ENCODE results near the gene ABCA8.
A peak's percentile ranks its signal among the peaks of the same experiment; 100 is the strongest.

The ABCA8 gene

DNA sequence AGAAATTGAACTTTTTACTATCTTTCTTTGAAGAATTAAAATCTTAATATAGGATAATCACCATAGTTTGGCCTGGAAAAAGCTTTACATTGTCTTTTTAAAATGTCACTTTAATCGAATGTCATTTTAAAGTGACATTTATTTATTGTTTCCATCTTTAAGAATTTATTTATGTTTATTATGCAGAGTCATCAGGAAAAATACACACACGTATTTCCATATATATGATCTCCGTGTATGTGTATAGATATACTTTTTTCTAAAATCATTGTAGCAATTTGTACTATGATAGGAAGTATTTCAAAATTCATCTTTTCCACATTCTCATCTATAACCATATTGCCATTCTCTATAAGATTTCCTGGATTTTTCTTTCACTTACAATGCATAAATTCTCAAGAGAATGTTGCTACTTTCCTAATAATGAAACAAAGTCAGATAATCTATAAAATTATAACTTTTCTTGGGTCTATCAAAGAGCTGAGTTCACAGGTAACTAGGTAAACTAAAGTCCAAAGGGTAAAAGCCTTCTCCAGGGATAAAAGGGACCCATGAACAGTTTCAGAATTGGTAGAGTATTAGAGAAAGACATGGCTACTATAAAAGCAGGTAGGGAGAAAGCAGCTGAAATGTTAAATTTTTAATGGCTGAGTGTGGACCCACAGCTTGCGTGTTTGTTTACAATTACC, 11.9 kb downstream of the ABCA8 start:
- DNase-seq: no peak

DNA sequence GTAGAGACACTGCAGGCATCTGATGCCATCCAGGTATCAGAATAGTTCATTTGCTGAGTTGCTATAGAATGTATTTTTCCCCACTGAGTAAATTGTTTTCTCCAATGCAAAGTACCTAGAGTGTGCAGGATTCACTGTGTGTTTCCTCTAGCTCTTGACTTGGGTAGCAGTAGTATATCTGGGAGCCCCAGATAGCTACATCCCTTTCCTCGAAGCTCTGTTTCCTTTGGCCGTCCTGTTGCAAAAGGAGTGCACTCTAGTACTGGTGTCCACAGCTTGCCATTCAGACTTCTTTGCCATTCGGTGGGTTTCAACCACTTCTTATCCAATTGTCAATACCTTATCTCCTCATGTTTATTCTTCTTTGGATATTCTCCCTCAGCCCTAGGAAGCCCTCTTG, 12.8 kb downstream of the ABCA8 start:
- DNase-seq: no peak

DNA sequence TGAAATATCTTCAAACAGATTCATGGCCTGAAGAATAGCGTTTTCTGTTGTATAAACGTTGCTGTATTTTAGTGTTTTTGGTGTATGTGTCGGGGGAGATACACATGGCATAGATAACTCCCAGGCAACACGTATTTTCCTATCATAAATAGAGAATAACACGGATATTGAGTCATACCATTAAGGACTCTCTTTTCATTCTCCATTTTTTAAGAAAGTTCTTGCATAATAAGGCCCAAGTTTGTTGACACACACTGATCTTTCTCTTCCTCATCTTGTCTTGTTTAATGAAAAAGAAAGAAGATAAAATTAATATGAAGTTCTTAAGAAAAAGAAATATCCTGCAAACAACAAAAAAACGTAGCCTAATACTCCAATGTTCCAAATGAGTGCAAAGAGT, 13.4 kb downstream of the ABCA8 start:
- DNase-seq: no peak

- DNase-seq: no peak
Measured at GRCh38 chr17:68939195-68939594, 16.0 kb downstream of the ABCA8 start.

DNA sequence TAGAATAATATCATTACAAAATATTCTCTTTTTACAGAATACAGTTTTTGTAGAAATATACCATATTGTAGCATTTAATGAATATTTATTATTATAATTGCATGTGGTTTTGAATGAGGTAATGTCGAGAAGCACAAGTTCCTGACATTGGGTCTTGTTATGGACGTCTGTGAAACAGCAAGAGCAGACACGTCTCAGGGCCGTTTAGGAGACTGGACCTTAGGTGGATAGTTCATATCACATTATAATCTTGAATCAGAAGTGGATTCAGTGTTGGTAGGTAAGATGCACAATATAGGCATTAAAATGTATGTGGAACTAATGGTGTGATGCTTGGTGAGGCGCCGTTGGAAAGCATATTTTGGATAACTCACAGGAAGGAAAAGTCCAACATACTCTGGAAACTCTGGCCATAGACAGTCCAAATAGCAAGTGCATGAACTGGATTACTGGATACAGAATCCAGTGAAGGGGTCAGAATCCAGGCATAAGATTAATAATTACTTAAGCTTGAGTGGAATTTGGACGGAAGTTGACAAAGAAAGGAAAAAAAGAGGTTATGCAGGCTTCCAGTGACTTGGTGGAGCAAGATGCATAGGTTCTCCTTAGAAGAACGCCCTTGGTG, 17.2 kb downstream of the ABCA8 start:
- DNase-seq: no peak

DNA sequence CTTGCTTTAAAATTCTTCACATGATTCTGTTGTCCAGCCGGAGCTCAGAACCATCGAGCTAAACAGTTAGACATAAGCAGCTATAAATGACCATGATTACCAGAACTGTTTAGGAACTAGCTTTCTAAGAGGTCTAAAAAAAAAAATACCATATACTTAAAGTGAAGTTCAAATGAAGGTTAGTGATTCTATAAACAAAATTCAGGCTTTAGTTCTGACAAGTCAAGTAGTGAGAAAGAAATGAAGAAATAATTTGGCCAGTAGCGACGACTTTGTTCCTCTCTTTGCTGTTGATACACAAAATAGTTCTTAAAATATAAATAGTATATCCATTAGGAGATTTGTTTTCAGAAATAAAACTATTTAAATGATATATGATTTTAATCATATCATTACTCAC, 27.7 kb downstream of the ABCA8 start:
- DNase-seq: no peak

- no peak for DNase-seq
Measured at GRCh38 chr17:68924793-68925720, 30.1 kb downstream of the ABCA8 start.

GRCh38 chr17:68910789-68911431, 44.3 kb downstream of the ABCA8 start:
- no peak for DNase-seq

DNA sequence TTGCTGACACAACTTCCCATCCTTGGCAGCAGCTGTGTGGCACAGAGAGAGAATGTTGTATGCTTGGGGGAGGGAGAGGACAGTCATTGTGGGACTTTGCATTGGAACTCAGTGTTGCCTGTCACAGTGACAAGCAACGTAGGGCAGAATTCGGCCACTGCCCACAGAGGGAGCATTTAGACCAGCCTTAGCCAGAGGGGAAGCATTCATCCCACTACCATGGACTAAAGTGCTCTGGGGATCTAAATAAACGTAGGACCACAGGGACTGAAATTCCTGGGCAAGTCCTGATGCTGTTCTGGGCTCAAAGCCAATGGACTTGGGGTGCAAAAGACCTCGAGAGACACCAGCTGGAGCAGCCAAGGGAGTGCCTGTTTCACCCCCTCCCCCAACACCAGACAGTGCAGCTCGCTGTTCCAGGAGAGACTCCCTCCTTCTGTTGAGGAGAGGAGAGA, 44.9 kb downstream of the ABCA8 start:
- peak; percentile 87 for DNase-seq

DNA sequence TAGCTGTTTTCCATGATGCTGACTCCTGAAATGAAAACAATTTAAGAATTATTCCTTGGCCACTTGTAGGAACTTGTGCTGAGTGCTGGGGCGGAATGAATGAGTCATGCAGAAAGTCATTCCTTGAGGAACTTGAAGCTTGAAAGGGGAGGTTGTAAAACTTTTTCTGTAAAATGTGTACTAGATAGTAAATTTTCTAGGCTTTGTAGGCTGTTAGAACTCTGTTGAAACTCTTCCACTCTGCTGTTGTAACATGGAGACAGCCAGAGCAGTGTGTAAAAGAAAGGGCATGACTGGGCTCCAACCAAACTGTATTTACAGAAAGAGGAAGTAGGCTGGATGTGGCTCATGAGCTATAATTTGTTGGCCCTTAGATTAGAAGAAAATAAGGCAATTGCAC, 46.1 kb downstream of the ABCA8 start:
- DNase-seq: peak; percentile 12

- no peak for DNase-seq
Measured at GRCh38 chr17:68908045-68908444, 47.1 kb downstream of the ABCA8 start.

- DNase-seq: peak; percentile 34
Measured at GRCh38 chr17:68906638-68907037, 48.6 kb downstream of the ABCA8 start.

DNA sequence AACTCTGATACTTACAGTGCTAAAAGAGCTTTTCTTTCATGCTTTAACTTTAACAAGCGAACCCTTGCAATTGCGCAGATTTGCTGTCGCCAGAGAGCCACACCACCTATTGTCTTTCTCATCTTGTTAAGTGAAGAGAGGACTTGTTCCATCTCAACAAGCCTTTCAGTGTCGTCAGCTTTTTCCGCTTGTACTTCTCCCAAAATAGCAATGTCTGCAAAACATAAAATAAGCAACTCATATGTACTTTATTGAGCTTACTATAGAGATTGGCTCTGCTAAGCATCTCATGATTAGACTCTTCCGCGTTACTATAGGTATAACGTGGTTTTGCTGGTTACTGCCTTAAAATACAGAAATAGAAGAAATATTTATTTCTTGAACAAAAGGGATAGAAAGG, 51.9 kb downstream of the ABCA8 start:
- no peak for DNase-seq

DNA sequence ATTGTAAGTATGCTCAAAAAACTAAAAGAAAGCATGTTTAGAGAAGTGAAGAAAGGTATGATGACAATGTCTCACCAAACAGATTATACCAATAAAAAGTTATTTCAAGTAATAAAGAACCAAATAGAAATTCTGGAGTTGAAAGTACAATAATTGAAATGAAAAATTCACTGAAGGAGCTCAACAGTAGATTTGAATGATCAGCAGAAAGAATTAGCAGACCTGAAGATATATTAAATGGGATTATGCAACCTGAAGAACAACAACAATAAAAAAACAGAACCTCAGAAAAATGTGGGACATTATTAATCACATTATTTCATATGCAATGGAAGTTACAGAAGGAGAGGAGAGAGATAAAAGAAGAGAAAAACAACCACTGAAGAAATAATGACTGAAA, 57.6 kb downstream of the ABCA8 start:
- DNase-seq: no peak

DNA sequence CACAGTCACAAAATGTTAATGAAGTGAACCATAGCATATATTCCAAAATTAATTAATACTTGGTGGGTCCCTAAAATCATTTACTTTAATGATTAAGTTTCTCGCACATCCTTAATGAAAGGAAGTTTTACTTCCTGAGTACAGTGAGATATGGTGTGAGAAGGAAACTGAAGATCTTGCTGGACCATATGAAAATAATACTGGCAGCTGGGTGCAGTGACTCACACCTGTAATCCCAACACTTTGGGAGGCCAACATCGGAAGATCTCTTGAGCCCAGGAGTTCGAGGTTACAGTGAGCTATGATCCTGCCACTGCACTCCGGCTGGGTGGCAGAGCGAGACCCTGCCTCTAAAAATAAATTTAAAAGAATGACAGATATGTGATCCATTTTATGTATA, 62.5 kb downstream of the ABCA8 start:
- no peak for DNase-seq

GRCh38 chr17:68892193-68892592, 63.0 kb downstream of the ABCA8 start:
- DNase-seq: no peak

GRCh38 chr17:68886401-68886800, 68.8 kb downstream of the ABCA8 start:
- DNase-seq: no peak

- DNase-seq: no peak
Measured at GRCh38 chr17:68884888-68885287, 70.3 kb downstream of the ABCA8 start.

GRCh38 chr17:68878226-68878885, 76.8 kb downstream of the ABCA8 start:
- no peak for DNase-seq

GRCh38 chr17:68871447-68871846, 83.7 kb downstream of the ABCA8 start:
- DNase-seq: no peak

DNA sequence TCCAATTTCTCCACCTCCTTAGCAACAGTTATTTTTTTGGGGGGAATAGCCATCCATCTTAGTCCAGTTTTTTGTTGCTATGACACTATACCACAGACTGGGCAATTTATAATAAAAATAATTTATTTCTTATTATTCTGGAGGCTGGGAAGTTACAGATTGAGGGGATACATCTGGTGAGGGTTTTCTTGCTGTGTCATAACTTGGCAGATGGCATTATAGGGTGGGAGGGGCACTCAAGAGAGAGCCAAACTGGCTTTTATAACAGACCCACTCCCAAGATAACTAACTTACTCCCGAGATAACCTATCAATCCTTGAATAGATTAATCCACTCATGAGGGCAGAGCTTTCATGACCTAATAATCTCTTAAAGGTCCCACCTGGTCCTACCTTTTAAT, 84.2 kb downstream of the ABCA8 start:
- DNase-seq: no peak

GRCh38 chr17:68870161-68870826, 84.9 kb downstream of the ABCA8 start:
- no peak for DNase-seq

Measured in midbrain (tissue), 1 donor.